Measurements from ENCODE around the gene PLCL2.

PLCL2 gene

GRCh38 chr3:17033516-17034168, 148.9 kb downstream of the PLCL2 start:
- H3K9me3 Mint-ChIP-seq (ENCODE audit: low read depth): no peaks in the 10 kb centered on the region
- H3K36me3 Mint-ChIP-seq: peaks cover 20% of the 10 kb centered on the region
- H3K4me1 Mint-ChIP-seq (ENCODE audit: low read depth): peaks cover 74% of the 10 kb centered on the region
- H3K27ac Mint-ChIP-seq: peak overlapping the region; percentile 74
- peak overlapping the region; percentile 48 for H3K4me3 Mint-ChIP-seq
- no peaks in the 10 kb centered on the region for H3K27me3 Mint-ChIP-seq

- no peaks in the 10 kb centered on the region for H3K27me3 Mint-ChIP-seq
- peaks cover 19% of the 10 kb centered on the region for H3K36me3 Mint-ChIP-seq
- H3K4me1 Mint-ChIP-seq (ENCODE audit: low read depth): peaks cover 72% of the 10 kb centered on the region
- H3K4me3 Mint-ChIP-seq: no peak overlapping the region
- H3K27ac Mint-ChIP-seq: peak overlapping the region; percentile 74
- H3K9me3 Mint-ChIP-seq (ENCODE audit: low read depth): no peaks in the 10 kb centered on the region
These were observed 150.3 kb downstream of the PLCL2 start for GRCh38 chr3:17035033-17035432.

GRCh38 chr3:17035966-17036365, 151.2 kb downstream of the PLCL2 start:
- Mint-ChIP-seq H3K27me3 (no peaks in the 10 kb centered on the region), H3K27ac (peak overlapping the region; percentile 8), H3K36me3 (peaks cover 19% of the 10 kb centered on the region), H3K9me3 (ENCODE audit: low read depth) (no peaks in the 10 kb centered on the region), H3K4me1 (ENCODE audit: low read depth) (peaks cover 67% of the 10 kb centered on the region), H3K4me3 (no peak overlapping the region)

- H3K27me3 Mint-ChIP-seq: no peaks in the 10 kb centered on the region
- peaks cover 52% of the 10 kb centered on the region for H3K4me1 Mint-ChIP-seq (ENCODE audit: low read depth)
- no peak overlapping the region for H3K27ac Mint-ChIP-seq
- no peak overlapping the region for H3K4me3 Mint-ChIP-seq
- H3K9me3 Mint-ChIP-seq (ENCODE audit: low read depth): no peaks in the 10 kb centered on the region
- H3K36me3 Mint-ChIP-seq: peaks cover 23% of the 10 kb centered on the region
These were observed 153.4 kb downstream of the PLCL2 start for GRCh38 chr3:17038141-17038540.

GRCh38 chr3:17038900-17039553, 154.3 kb downstream of the PLCL2 start:
- Mint-ChIP-seq H3K36me3 (peaks cover 27% of the 10 kb centered on the region), H3K27ac (peak overlapping the region; percentile 22), H3K9me3 (ENCODE audit: low read depth) (no peaks in the 10 kb centered on the region), H3K27me3 (no peaks in the 10 kb centered on the region), H3K4me1 (ENCODE audit: low read depth) (peaks cover 44% of the 10 kb centered on the region), H3K4me3 (no peak overlapping the region)

- Mint-ChIP-seq H3K36me3 (peaks cover 27% of the 10 kb centered on the region), H3K9me3 (ENCODE audit: low read depth) (no peaks in the 10 kb centered on the region), H3K4me1 (ENCODE audit: low read depth) (peaks cover 39% of the 10 kb centered on the region), H3K27ac (peak overlapping the region; percentile 73), H3K4me3 (no peak overlapping the region), H3K27me3 (no peaks in the 10 kb centered on the region)
These were observed 154.8 kb downstream of the PLCL2 start for GRCh38 chr3:17039594-17039993.

GRCh38 chr3:17040322-17040989, 155.7 kb downstream of the PLCL2 start:
- Mint-ChIP-seq H3K4me1 (ENCODE audit: low read depth) (peaks cover 38% of the 10 kb centered on the region), H3K4me3 (no peak overlapping the region), H3K9me3 (ENCODE audit: low read depth) (no peaks in the 10 kb centered on the region), H3K27me3 (no peaks in the 10 kb centered on the region), H3K27ac (peak overlapping the region; percentile 12), H3K36me3 (peaks cover 29% of the 10 kb centered on the region)

GRCh38 chr3:17040990-17041377, 156.2 kb downstream of the PLCL2 start:
- Mint-ChIP-seq H3K4me1 (ENCODE audit: low read depth) (peaks cover 38% of the 10 kb centered on the region), H3K4me3 (no peak overlapping the region), H3K9me3 (ENCODE audit: low read depth) (no peaks in the 10 kb centered on the region), H3K36me3 (peaks cover 29% of the 10 kb centered on the region), H3K27ac (peak overlapping the region; percentile 12), H3K27me3 (no peaks in the 10 kb centered on the region)

- H3K9me3 Mint-ChIP-seq (ENCODE audit: low read depth): peaks cover 12% of the 10 kb centered on the region
- H3K4me1 Mint-ChIP-seq (ENCODE audit: low read depth): peaks cover 22% of the 10 kb centered on the region
- no peak overlapping the region for H3K4me3 Mint-ChIP-seq
- no peaks in the 10 kb centered on the region for H3K27me3 Mint-ChIP-seq
- H3K36me3 Mint-ChIP-seq: peaks cover 49% of the 10 kb centered on the region
- H3K27ac Mint-ChIP-seq: peak overlapping the region; percentile 50
These were observed 160.1 kb downstream of the PLCL2 start for GRCh38 chr3:17044855-17045254.

- peak overlapping the region; percentile 11 for H3K27ac Mint-ChIP-seq
- H3K4me1 Mint-ChIP-seq (ENCODE audit: low read depth): peaks cover 20% of the 10 kb centered on the region
- H3K9me3 Mint-ChIP-seq (ENCODE audit: low read depth): peaks cover 16% of the 10 kb centered on the region
- H3K27me3 Mint-ChIP-seq: no peaks in the 10 kb centered on the region
- peaks cover 56% of the 10 kb centered on the region for H3K36me3 Mint-ChIP-seq
- H3K4me3 Mint-ChIP-seq: no peak overlapping the region
These were observed 160.9 kb downstream of the PLCL2 start for GRCh38 chr3:17045705-17046104.

GRCh38 chr3:17046623-17047022, 161.9 kb downstream of the PLCL2 start:
- Mint-ChIP-seq H3K4me1 (ENCODE audit: low read depth) (peaks cover 19% of the 10 kb centered on the region), H3K27me3 (no peaks in the 10 kb centered on the region), H3K9me3 (ENCODE audit: low read depth) (peaks cover 18% of the 10 kb centered on the region), H3K27ac (no peak overlapping the region), H3K4me3 (no peak overlapping the region), H3K36me3 (peaks cover 61% of the 10 kb centered on the region)

GRCh38 chr3:17047162-17047561, 162.4 kb downstream of the PLCL2 start:
- Mint-ChIP-seq H3K36me3 (peaks cover 65% of the 10 kb centered on the region), H3K27ac (no peak overlapping the region), H3K4me3 (no peak overlapping the region), H3K4me1 (ENCODE audit: low read depth) (peaks cover 19% of the 10 kb centered on the region), H3K27me3 (no peaks in the 10 kb centered on the region), H3K9me3 (ENCODE audit: low read depth) (peaks cover 18% of the 10 kb centered on the region)

- Mint-ChIP-seq H3K4me1 (ENCODE audit: low read depth) (peaks cover 17% of the 10 kb centered on the region), H3K27ac (no peak overlapping the region), H3K4me3 (no peak overlapping the region), H3K36me3 (peaks cover 65% of the 10 kb centered on the region), H3K27me3 (no peaks in the 10 kb centered on the region), H3K9me3 (ENCODE audit: low read depth) (peaks cover 21% of the 10 kb centered on the region)
These were observed 163.1 kb downstream of the PLCL2 start for GRCh38 chr3:17047894-17048293.

GRCh38 chr3:17050071-17050470, 165.3 kb downstream of the PLCL2 start:
- Mint-ChIP-seq H3K4me3 (no peak overlapping the region), H3K4me1 (ENCODE audit: low read depth) (peaks cover 24% of the 10 kb centered on the region), H3K9me3 (ENCODE audit: low read depth) (peaks cover 25% of the 10 kb centered on the region), H3K36me3 (peaks cover 73% of the 10 kb centered on the region), H3K27me3 (no peaks in the 10 kb centered on the region), H3K27ac (no peak overlapping the region)

GRCh38 chr3:17050506-17050905, 165.8 kb downstream of the PLCL2 start:
- H3K4me1 Mint-ChIP-seq (ENCODE audit: low read depth): peaks cover 20% of the 10 kb centered on the region
- no peak overlapping the region for H3K4me3 Mint-ChIP-seq
- H3K27ac Mint-ChIP-seq: no peak overlapping the region
- peaks cover 25% of the 10 kb centered on the region for H3K9me3 Mint-ChIP-seq (ENCODE audit: low read depth)
- peaks cover 68% of the 10 kb centered on the region for H3K36me3 Mint-ChIP-seq
- H3K27me3 Mint-ChIP-seq: no peaks in the 10 kb centered on the region
